RWPE1 (cell line): ENCODE results near the gene PKHD1.
"Not testable (repeated sequence)": the region's sequence is repeated elsewhere in the genome, so short reads cannot be mapped to it uniquely, and the experiment has no call there.

Source experiments
- CTCF ChIA-PET: fragments of 350-600 bp; sonication (Branson Sonifier 250); formaldehyde crosslinking; extraction: SDS; loops from one replicate; lab custom pipeline; 2021; lab: Yijun Ruan, JAX
- POLR2A ChIA-PET: fragments of 400-600 bp; formaldehyde crosslinking; extraction: SDS; loops from one replicate; lab custom pipeline; 2020; ENCODE audit warnings: antibody characterized with exemption; ENCODE audit not compliant: low non-redundant PET; lab: Yijun Ruan, JAX
- DNase-seq: peaks from one replicate; pipeline ENCODE4 v3.0.0; 2012; ENCODE audit warnings: low spot score
- H3K27ac ChIP-seq: fragments of 450-650 bp; 2 replicates; pipeline ENCODE4 v1.5.1; 2017
- CTCF ChIP-seq: fragments of 450-650 bp; conservative IDR thresholded peaks from 2 replicates; pipeline ENCODE4 v1.5.1; 2017; ENCODE audit warnings: low read depth, mild to moderate bottlenecking

PKHD1 gene

GRCh38 chr6:51949526-51949925, 137.9 kb downstream of the PKHD1 start:
- no peak overlapping the region for H3K27ac ChIP-seq
- TF ChIP-seq CTCF: no peak
- CTCF ChIA-PET: interaction anchor here (0.9 kb wide), 1 partner anchor 10 kb away, joined by 3 read pairs; no protein-coding TSS in a partner anchor
- POLR2A ChIA-PET: no interaction called here
- no peak for DNase-seq

DNA sequence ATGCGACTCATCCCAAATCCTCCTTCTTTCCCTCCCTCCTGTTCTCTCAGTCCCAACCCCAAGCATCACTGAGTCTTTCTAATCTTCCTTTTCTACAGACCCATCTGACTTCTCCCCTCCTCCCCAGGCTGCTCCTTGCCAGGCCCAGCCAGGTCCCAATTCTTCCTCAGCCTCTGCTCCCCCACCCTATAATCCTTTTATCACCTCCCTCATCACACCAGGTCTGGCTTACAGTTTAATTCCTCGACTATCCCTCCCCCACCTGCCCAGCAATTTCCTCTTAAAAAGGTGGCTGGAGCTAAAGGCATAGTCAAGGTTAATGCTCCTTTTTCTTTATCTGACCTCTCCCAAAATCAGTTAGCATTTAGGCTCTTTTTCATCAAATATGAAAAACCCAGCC, 147.7 kb downstream of the PKHD1 start:
- CTCF ChIA-PET, DNase-seq, POLR2A ChIA-PET, H3K27ac ChIP-seq: not testable (repeated sequence)

GRCh38 chr6:51936531-51937290, 150.7 kb downstream of the PKHD1 start:
- no peak for TF ChIP-seq CTCF
- no peak for DNase-seq
- ChIA-PET POLR2A (no interaction called here), CTCF (no interaction called here)
- H3K27ac ChIP-seq: no peak overlapping the region

GRCh38 chr6:51934098-51934497, 153.3 kb downstream of the PKHD1 start:
- POLR2A ChIA-PET: no interaction called here
- H3K27ac ChIP-seq: no peak overlapping the region
- TF ChIP-seq CTCF: no peak
- CTCF ChIA-PET: interaction anchor here (0.6 to 0.7 kb wide), 3 partner anchors 27 to 365 kb away, joined by 3 to 5 read pairs (median 4); no protein-coding TSS in a partner anchor
- peak; percentile 13 for DNase-seq

DNA sequence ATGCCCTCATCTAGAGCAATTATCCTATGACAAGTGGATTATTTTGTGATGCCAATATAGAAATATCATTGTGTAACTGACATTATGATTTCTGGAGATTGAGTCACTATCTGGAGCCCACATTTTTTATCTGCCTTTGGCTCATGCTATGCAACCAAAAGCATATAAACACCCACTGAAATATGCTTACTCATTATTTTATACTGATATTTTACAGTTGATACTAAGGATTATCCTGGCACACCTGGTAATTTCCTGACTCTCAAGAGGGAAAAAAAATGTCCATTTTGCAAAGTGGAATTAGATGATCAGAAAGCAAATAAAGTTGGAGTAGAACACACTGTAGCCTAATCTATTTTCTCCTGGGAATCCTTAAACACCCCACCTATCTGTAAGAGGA, 154.5 kb downstream of the PKHD1 start:
- TF ChIP-seq CTCF: no peak
- DNase-seq: no peak
- no peak overlapping the region for H3K27ac ChIP-seq
- POLR2A ChIA-PET: no interaction called here
- CTCF ChIA-PET: interaction anchor here (0.6 kb wide), 1 partner anchor 60 kb away, joined by 4 read pairs; no protein-coding TSS in a partner anchor

DNA sequence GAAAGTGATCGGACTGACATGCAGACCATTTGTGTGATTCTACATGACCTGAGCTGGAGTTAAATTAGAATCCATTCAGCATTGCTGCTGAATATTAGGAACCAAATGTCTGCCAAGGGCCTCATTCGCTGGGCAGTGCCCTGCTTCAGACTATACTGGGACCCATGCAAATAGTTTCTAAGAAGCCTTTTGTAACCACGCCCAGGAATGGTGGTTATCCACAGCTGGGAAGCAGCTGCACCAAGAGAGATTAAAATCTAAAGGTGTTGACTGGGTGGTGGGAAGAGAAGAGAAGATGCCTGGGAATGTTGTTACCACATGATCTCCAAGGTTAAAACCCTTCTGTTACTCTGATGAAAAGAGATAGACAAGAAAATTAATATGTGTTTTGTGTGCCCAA, 156.8 kb downstream of the PKHD1 start:
- ChIA-PET CTCF (no interaction called here), POLR2A (no interaction called here)
- no peak for DNase-seq
- H3K27ac ChIP-seq: no peak overlapping the region
- TF ChIP-seq CTCF: no peak

DNA sequence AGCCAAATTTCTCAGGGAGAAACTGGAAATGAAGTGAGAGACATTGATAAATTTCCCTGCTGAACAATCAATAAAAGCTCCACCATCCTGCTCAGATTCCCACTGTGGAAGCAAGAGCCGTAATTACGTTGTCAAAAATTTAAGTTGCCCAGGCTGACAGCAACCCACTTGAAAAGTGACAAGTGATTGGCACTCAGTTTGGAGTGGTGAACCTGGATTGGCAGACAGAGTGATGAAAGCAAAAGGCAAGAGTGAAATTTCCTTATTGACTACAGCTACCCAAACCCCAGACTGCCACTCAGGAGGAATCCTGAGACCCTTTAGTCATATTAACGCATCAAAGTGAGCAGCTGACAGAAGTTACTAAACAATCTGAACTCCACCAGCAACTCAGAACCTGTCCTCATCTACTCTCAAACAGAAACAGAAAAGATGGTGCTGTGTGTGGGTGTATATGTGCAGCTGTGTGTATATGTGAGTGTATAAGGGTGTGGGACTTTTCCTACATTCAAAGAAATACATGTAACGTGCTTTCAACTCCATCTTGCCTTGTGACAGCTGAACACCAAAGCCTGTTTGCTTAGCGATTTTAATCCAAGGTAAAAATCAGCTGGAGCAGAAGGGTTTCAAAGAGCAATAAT, 157.4 kb downstream of the PKHD1 start:
- TF ChIP-seq CTCF: no peak
- POLR2A ChIA-PET: no interaction called here
- DNase-seq: no peak
- CTCF ChIA-PET: no interaction called here
- no peak overlapping the region for H3K27ac ChIP-seq
